Measurements from ENCODE around the gene COL2A1. TPM values are rescaled to one million over a fixed set of nuclear protein-coding genes. Genes with fewer than 3 reads are reported as not detected.

The COL2A1 gene
- total and polyA plus RNA-seq, 4 donors = 321 TPM; not detected in 3

DNA sequence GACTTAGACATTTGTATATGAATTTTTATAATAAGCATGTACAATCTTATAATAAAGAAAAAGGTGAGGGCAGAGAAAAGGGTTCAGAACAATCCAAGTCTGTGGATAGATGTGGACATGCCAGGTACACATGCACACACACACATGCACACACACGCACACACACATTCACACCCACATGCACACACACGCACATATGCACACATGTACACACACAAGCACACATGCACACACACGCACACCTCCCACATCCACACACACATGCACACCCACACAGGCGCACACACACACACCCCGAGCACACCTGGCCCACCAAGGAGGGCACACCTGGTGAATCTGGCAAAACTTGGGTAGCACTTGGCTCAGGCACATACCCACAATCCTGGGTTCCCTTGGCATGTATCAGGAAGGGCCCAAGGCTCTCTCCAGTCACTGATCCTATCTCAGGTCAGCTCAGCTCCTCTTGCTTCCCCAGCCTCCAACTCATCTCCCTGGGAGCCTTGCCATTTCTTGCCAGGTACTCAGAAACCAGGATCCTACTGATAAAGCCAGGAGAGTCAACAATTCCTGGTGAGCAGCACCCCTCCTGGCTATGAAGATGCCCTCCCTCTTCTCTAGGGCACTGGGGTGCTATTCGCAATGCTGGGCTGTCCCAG, 59.5 kb downstream of the COL2A1 start:
- H3K4me3 ChIP-seq (ENCODE audit: low read depth in 1 of 3, low read length in 3 of 3) = no peak overlapping the region
- H3K27me3 ChIP-seq (ENCODE audit: control insufficient read depth in 4 of 4, insufficient read depth in 4 of 4, low read length in 3 of 4) = no peaks in the 10 kb centered on the region
- no peaks in the 10 kb centered on the region for H3K9me3 ChIP-seq (ENCODE audit: control insufficient read depth in 4 of 4, low read length in 3 of 4)
- TF ChIP-seq FOXA1 (IDR thresholded peaks at IDR 0.05) (no peak), HNF4G (IDR thresholded peaks at IDR 0.05) (no peak), TAF1 (conservative IDR thresholded peaks at IDR 0.05) (no peak), GABPA (IDR thresholded peaks at IDR 0.05 in 1 of 2, conservative IDR thresholded peaks at IDR 0.05 in 1 of 2) (no peak), YY1 (IDR thresholded peaks at IDR 0.05) (no peak), SP1 (IDR thresholded peaks at IDR 0.05) (no peak)
- H3K27ac ChIP-seq (ENCODE audit: low read depth in 1 of 2, low read length in 2 of 2) = no peak overlapping the region
- H3K9ac ChIP-seq (ENCODE audit: low read depth in 1 of 2, low read length in 2 of 2) = no peak overlapping the region
- DNase-seq (ENCODE audit: low spot score) = no peak
- H3K36me3 ChIP-seq (ENCODE audit: control insufficient read depth in 4 of 4, insufficient read depth in 3 of 4, low read depth in 1 of 4, low read length in 3 of 4) = no peaks in the 10 kb centered on the region
- peaks cover 0 to 13% (median 10%) of the 10 kb centered on the region in 4 donors for H3K4me1 ChIP-seq (ENCODE audit: control insufficient read depth in 4 of 4, insufficient read depth in 4 of 4, low read length in 3 of 4)
- 83% methylated on average over 6 of the region's 6 CpGs for WGBS

DNA sequence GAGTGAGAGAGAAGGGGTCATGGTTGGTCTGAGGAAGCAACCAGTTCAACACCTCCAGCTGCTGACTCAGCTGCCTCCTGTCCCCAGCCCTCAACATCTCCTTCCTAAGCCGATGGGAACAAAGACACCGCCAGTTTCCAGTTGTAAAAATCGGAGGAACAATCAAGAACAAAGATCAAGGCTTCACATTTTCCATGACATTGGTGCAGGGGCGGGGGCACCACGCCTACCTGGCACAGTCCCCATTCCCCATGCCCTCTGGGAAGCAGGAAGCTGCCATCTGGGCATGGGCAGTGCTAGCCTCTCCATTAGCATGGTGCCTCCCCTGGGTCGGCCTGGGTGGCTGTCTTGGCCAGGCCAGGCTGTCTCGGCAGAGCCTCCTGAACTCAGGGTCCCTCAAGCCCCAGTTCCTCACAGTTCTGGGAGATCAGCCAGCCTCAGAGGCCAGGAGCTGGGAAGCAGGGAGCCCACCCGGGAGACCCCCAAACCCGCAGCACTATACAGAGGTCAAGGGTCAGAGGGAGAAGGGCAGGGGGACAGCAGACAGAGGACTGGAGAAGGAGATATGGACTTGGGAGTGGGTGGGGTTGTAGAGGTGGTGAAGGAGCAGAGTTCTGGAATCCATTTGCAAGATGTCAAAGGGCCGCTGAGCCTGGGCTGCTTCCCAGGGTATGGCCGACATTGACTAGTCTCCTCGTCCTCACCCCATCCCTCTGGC, 60.5 kb downstream of the COL2A1 start:
- 62% methylated on average over 12 of the region's 12 CpGs for WGBS
- no peaks in the 10 kb centered on the region for H3K9me3 ChIP-seq (ENCODE audit: control insufficient read depth in 4 of 4, low read length in 3 of 4)
- peaks cover 0 to 2% (median under 1%) of the 10 kb centered on the region in 4 donors for H3K4me1 ChIP-seq (ENCODE audit: control insufficient read depth in 4 of 4, insufficient read depth in 4 of 4, low read length in 3 of 4)
- no peaks in the 10 kb centered on the region for H3K27me3 ChIP-seq (ENCODE audit: control insufficient read depth in 4 of 4, insufficient read depth in 4 of 4, low read length in 3 of 4)
- no peak overlapping the region for H3K4me3 ChIP-seq (ENCODE audit: low read depth in 1 of 3, low read length in 3 of 3)
- no peak overlapping the region for H3K27ac ChIP-seq (ENCODE audit: low read depth in 1 of 2, low read length in 2 of 2)
- no peak overlapping the region for H3K9ac ChIP-seq (ENCODE audit: low read depth in 1 of 2, low read length in 2 of 2)
- no peaks in the 10 kb centered on the region for H3K36me3 ChIP-seq (ENCODE audit: control insufficient read depth in 4 of 4, insufficient read depth in 3 of 4, low read depth in 1 of 4, low read length in 3 of 4)
- DNase-seq (ENCODE audit: low spot score) = no peak
- TF ChIP-seq EGR1 (IDR thresholded peaks at IDR 0.05; ENCODE audit: low read depth in 2 of 2) (no peak), SP1 (IDR thresholded peaks at IDR 0.05) (no peak), FOXA1 (IDR thresholded peaks at IDR 0.05) (no peak), TAF1 (conservative IDR thresholded peaks at IDR 0.05) (no peak), RAD21 (IDR thresholded peaks at IDR 0.05) (no peak), JUND (IDR thresholded peaks at IDR 0.05) (no peak), RXRA (IDR thresholded peaks at IDR 0.05) (no peak), YY1 (IDR thresholded peaks at IDR 0.05) (no peak), GABPA (IDR thresholded peaks at IDR 0.05 in 1 of 2, conservative IDR thresholded peaks at IDR 0.05 in 1 of 2) (no peak), HNF4G (IDR thresholded peaks at IDR 0.05) (no peak)
- TF ChIP-seq, protein P1, sequence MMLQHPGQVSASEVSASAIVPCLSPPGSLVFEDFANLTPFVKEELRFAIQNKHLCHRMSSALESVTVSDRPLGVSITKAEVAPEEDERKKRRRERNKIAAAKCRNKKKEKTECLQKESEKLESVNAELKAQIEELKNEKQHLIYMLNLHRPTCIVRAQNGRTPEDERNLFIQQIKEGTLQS (IDR thresholded peaks at IDR 0.05) = no peak
- TF ChIP-seq, protein P2, sequence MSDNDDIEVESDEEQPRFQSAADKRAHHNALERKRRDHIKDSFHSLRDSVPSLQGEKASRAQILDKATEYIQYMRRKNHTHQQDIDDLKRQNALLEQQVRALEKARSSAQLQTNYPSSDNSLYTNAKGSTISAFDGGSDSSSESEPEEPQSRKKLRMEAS (IDR thresholded peaks at IDR 0.05) = no peak
- TF ChIP-seq, protein P3, sequence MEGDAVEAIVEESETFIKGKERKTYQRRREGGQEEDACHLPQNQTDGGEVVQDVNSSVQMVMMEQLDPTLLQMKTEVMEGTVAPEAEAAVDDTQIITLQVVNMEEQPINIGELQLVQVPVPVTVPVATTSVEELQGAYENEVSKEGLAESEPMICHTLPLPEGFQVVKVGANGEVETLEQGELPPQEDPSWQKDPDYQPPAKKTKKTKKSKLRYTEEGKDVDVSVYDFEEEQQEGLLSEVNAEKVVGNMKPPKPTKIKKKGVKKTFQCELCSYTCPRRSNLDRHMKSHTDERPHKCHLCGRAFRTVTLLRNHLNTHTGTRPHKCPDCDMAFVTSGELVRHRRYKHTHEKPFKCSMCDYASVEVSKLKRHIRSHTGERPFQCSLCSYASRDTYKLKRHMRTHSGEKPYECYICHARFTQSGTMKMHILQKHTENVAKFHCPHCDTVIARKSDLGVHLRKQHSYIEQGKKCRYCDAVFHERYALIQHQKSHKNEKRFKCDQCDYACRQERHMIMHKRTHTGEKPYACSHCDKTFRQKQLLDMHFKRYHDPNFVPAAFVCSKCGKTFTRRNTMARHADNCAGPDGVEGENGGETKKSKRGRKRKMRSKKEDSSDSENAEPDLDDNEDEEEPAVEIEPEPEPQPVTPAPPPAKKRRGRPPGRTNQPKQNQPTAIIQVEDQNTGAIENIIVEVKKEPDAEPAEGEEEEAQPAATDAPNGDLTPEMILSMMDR (IDR thresholded peaks at IDR 0.05; ENCODE audit: low read depth, low read length, missing input control) = no peak
- TF ChIP-seq, protein P4, sequence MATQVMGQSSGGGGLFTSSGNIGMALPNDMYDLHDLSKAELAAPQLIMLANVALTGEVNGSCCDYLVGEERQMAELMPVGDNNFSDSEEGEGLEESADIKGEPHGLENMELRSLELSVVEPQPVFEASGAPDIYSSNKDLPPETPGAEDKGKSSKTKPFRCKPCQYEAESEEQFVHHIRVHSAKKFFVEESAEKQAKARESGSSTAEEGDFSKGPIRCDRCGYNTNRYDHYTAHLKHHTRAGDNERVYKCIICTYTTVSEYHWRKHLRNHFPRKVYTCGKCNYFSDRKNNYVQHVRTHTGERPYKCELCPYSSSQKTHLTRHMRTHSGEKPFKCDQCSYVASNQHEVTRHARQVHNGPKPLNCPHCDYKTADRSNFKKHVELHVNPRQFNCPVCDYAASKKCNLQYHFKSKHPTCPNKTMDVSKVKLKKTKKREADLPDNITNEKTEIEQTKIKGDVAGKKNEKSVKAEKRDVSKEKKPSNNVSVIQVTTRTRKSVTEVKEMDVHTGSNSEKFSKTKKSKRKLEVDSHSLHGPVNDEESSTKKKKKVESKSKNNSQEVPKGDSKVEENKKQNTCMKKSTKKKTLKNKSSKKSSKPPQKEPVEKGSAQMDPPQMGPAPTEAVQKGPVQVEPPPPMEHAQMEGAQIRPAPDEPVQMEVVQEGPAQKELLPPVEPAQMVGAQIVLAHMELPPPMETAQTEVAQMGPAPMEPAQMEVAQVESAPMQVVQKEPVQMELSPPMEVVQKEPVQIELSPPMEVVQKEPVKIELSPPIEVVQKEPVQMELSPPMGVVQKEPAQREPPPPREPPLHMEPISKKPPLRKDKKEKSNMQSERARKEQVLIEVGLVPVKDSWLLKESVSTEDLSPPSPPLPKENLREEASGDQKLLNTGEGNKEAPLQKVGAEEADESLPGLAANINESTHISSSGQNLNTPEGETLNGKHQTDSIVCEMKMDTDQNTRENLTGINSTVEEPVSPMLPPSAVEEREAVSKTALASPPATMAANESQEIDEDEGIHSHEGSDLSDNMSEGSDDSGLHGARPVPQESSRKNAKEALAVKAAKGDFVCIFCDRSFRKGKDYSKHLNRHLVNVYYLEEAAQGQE (IDR thresholded peaks at IDR 0.05) = no peak
- TF ChIP-seq, protein P5, sequence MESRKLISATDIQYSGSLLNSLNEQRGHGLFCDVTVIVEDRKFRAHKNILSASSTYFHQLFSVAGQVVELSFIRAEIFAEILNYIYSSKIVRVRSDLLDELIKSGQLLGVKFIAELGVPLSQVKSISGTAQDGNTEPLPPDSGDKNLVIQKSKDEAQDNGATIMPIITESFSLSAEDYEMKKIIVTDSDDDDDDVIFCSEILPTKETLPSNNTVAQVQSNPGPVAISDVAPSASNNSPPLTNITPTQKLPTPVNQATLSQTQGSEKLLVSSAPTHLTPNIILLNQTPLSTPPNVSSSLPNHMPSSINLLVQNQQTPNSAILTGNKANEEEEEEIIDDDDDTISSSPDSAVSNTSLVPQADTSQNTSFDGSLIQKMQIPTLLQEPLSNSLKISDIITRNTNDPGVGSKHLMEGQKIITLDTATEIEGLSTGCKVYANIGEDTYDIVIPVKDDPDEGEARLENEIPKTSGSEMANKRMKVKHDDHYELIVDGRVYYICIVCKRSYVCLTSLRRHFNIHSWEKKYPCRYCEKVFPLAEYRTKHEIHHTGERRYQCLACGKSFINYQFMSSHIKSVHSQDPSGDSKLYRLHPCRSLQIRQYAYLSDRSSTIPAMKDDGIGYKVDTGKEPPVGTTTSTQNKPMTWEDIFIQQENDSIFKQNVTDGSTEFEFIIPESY (IDR thresholded peaks at IDR 0.05) = no peak

Data from liver (tissue), 9 donors.